ENCODE measurements around the gene ABCB6.

GRCh38 chr2:219220652-219221402, 2.1 kb upstream of the ABCB6 start:
- no peak for TF ChIP-seq POLR2A (IDR thresholded peaks at IDR 0.05; ENCODE audit: control extremely low read depth in 1 of 2, low read depth in 2 of 2, low read length in 2 of 2)
- TF ChIP-seq EZH2 (IDR thresholded peaks at IDR 0.05; ENCODE audit: low read depth, low read length, severe bottlenecking), result no peak

Measured in H1 (cell line).